Calu3 (cell line): ENCODE data around the gene C2CD3. TPM values are rescaled to one million over a fixed set of nuclear protein-coding genes. Genes with fewer than 3 reads are reported as not detected.

Experiments used
- BruUV-seq: library from RNA; stranded (reverse); fragments of 400-500 nt; replicated peaks from 2 replicates; lab custom pipeline; 2021; lab: Mats Ljungman, UMichigan
- CTCF ChIA-PET: fragments of 300-600 bp; sonication (Branson Sonifier 250); formaldehyde crosslinking; loops from one replicate; lab custom pipeline; 2022; ENCODE audit warnings: antibody characterized with exemption; lab: Charles Lee
- DNase-seq: peaks from one replicate; pipeline ENCODE4 v3.0.0; 2022
- H3K27ac Mint-ChIP-seq: one replicate; pipeline ENCODE4 v1.8.0; 2022; ENCODE audit warnings: mixed read lengths; ENCODE audit not compliant: unreplicated experiment
- H3K27me3 Mint-ChIP-seq: one replicate; pipeline ENCODE4 v1.8.0; 2022; ENCODE audit warnings: mixed read lengths; ENCODE audit not compliant: unreplicated experiment
- H3K36me3 Mint-ChIP-seq: one replicate; pipeline ENCODE4 v1.8.0; 2022; ENCODE audit warnings: mild to moderate bottlenecking, moderate library complexity, mixed read lengths; ENCODE audit not compliant: insufficient read depth, unreplicated experiment
- H3K4me1 Mint-ChIP-seq: one replicate; pipeline ENCODE4 v1.8.0; 2022; ENCODE audit warnings: mild to moderate bottlenecking, low read depth, mixed read lengths; ENCODE audit not compliant: unreplicated experiment
- H3K4me3 Mint-ChIP-seq: one replicate; pipeline ENCODE4 v1.8.0; 2022; ENCODE audit warnings: mild to moderate bottlenecking, low read depth, moderate library complexity, mixed read lengths; ENCODE audit not compliant: unreplicated experiment
- H3K9me3 Mint-ChIP-seq: one replicate; pipeline ENCODE4 v1.8.0; 2022; ENCODE audit warnings: low read depth, mixed read lengths; ENCODE audit not compliant: unreplicated experiment
- CTCF ChIP-seq: fragments of 200-600 bp; IDR thresholded peaks from one replicate; pipeline ENCODE4 v1.8.0; 2022; ENCODE audit warnings: antibody characterized with exemption; ENCODE audit not compliant: unreplicated experiment
- intact Hi-C: fragments of 100-400 bp; cut with micrococcal nuclease; formaldehyde crosslinking; loops from one replicate; pipeline ENCODE4 v1.10.0; 2022; ENCODE audit not compliant: unreplicated experiment
- total RNA-seq: library from RNA; stranded (reverse); gene quantifications from 2 replicates; pipeline ENCODE4 v1.2.3, GENCODE V29; 2022

The C2CD3 gene
- total RNA-seq, 1 experiment from 2014 or later = 26.9 TPM

GRCh38 chr11:74013141-74013540 lies 157.7 kb downstream of the C2CD3 start:
- peaks cover 5% of the 10 kb centered on the region for H3K36me3 Mint-ChIP-seq
- no peak overlapping the region for H3K4me3 Mint-ChIP-seq
- CTCF ChIA-PET = no interaction called here
- no peak for DNase-seq
- intact Hi-C loops = no loop called here
- no peaks in the 10 kb centered on the region for H3K4me1 Mint-ChIP-seq
- H3K27me3 Mint-ChIP-seq = no peaks in the 10 kb centered on the region
- H3K27ac Mint-ChIP-seq = no peak overlapping the region
- no TSS peak for BruUV-seq
- H3K9me3 Mint-ChIP-seq = no peaks in the 10 kb centered on the region
- no peak for TF ChIP-seq CTCF

GRCh38 chr11:74012074-74012809 lies 158.6 kb downstream of the C2CD3 start:
- TF ChIP-seq CTCF = no peak
- no peak overlapping the region for H3K4me3 Mint-ChIP-seq
- no TSS peak for BruUV-seq

GRCh38 chr11:74011360-74012073 lies 159.3 kb downstream of the C2CD3 start:
- CTCF ChIA-PET = interaction anchor here (0.7 kb wide), 1 partner anchor 481 kb away, joined by 3 read pairs; no protein-coding TSS in a partner anchor
- Mint-ChIP-seq H3K36me3 (peaks cover 5% of the 10 kb centered on the region), H3K27me3 (no peaks in the 10 kb centered on the region), H3K4me3 (no peak overlapping the region), H3K4me1 (no peaks in the 10 kb centered on the region), H3K27ac (peak overlapping the region; percentile 39), H3K9me3 (no peaks in the 10 kb centered on the region)
- DNase-seq = no peak
- TF ChIP-seq CTCF = no peak
- no TSS peak for BruUV-seq
- intact Hi-C loops = no loop called here

More at GRCh38 chr11:74012074-74012809, 158.6 kb downstream of the C2CD3 start:
- no peaks in the 10 kb centered on the region for H3K9me3 Mint-ChIP-seq
- intact Hi-C loops = no loop called here
- H3K27ac Mint-ChIP-seq = no peak overlapping the region
- CTCF ChIA-PET = interaction anchor here (0.7 kb wide), 1 partner anchor 482 kb away, joined by 3 read pairs; no protein-coding TSS in a partner anchor
- no peaks in the 10 kb centered on the region for H3K4me1 Mint-ChIP-seq
- H3K27me3 Mint-ChIP-seq = no peaks in the 10 kb centered on the region
- no peak for DNase-seq
- peaks cover 5% of the 10 kb centered on the region for H3K36me3 Mint-ChIP-seq

- H3K27ac Mint-ChIP-seq = no peak overlapping the region
Measured at GRCh38 chr11:74010306-74011300, 160.2 kb downstream of the C2CD3 start.

More at GRCh38 chr11:74010306-74011300, 160.2 kb downstream of the C2CD3 start:
- H3K27me3 Mint-ChIP-seq = no peaks in the 10 kb centered on the region
- CTCF ChIA-PET = no interaction called here
- no peak for DNase-seq
- H3K4me3 Mint-ChIP-seq = no peak overlapping the region
- peaks cover 5% of the 10 kb centered on the region for H3K36me3 Mint-ChIP-seq
- no peaks in the 10 kb centered on the region for H3K4me1 Mint-ChIP-seq
- TF ChIP-seq CTCF = no peak
- no TSS peak for BruUV-seq
- no peaks in the 10 kb centered on the region for H3K9me3 Mint-ChIP-seq
- intact Hi-C loops = no loop called here
